GM12878 (cell line): ENCODE data around the gene TRPT1.

Source experiments
- CHD4 ChIP-seq: fragments of 200-600 bp; sonication (generic); IDR thresholded peaks from 2 replicates; pipeline ENCODE4 v1.6.1; 2016; ENCODE audit warnings: mild to moderate bottlenecking
- CTCF ChIP-seq, 3 experiments: IDR thresholded peaks in 2 of 3; conservative IDR thresholded peaks in 1 of 3; 2 replicates each; pipeline ENCODE4 v1.5.1; 2011; ENCODE audit warnings: low read depth in 3 of 3, low read length in 3 of 3, mild to moderate bottlenecking in 3 of 3, control low read depth in 2 of 3, moderate library complexity in 2 of 3, inconsistent platforms in 1 of 3, mixed read lengths in 1 of 3; ENCODE audit not compliant: control insufficient read depth in 2 of 3, insufficient read depth in 1 of 3; ENCODE audit errors: extremely low read depth in 1 of 3
- HDAC2 ChIP-seq: fragments of 200-600 bp; sonication (generic); IDR thresholded peaks from 2 replicates; pipeline ENCODE4 v1.6.1; 2017
- MYC ChIP-seq: IDR thresholded peaks from 2 replicates; pipeline ENCODE4 v1.6.1; 2011; ENCODE audit warnings: mild to moderate bottlenecking, low read length, moderate library complexity, inconsistent platforms; ENCODE audit not compliant: insufficient read depth, insufficient replicate concordance, insufficient read length, severe bottlenecking
- NKRF ChIP-seq: fragments of 450-650 bp; conservative IDR thresholded peaks from 2 replicates; pipeline ENCODE4 v1.6.1; 2017; ENCODE audit warnings: mild to moderate bottlenecking, moderate library complexity
- NRF1 ChIP-seq: conservative IDR thresholded peaks from 2 replicates; pipeline ENCODE4 v1.6.1; 2011; ENCODE audit warnings: mild to moderate bottlenecking, low read depth, low read length, improper control_type of control experiment
- POLR2A ChIP-seq: IDR thresholded peaks from 2 replicates; pipeline ENCODE4 v1.6.1; 2011; ENCODE audit warnings: low read depth, mild to moderate bottlenecking, low read length
- SIN3A ChIP-seq: IDR thresholded peaks from 2 replicates; pipeline ENCODE4 v1.6.1; 2012; ENCODE audit warnings: low read depth, low read length, improper control_type of control experiment
- SMC3 ChIP-seq: IDR thresholded peaks from 2 replicates; pipeline ENCODE4 v1.6.1; 2011; ENCODE audit warnings: low read length, improper control_type of control experiment, borderline replicate concordance
- SP1 ChIP-seq: IDR thresholded peaks from one replicate; pipeline ENCODE4 v1.6.1; 2011; ENCODE audit warnings: low read depth, low read length
- SUZ12 ChIP-seq: fragments of 200-600 bp; sonication (generic); IDR thresholded peaks from one replicate; pipeline ENCODE4 v1.6.1; 2018; ENCODE audit warnings: antibody characterized with exemption, mild to moderate bottlenecking; ENCODE audit not compliant: unreplicated experiment
- USF1 ChIP-seq: IDR thresholded peaks from 2 replicates; pipeline ENCODE4 v1.6.1; 2011; ENCODE audit warnings: borderline replicate concordance, low read depth, mild to moderate bottlenecking, moderate library complexity, mixed read lengths, low read length; ENCODE audit not compliant: insufficient read depth; ENCODE audit errors: extremely low read length
- ZBED1 ChIP-seq: IDR thresholded peaks from 2 replicates; pipeline ENCODE4 v1.6.1; 2016; ENCODE audit warnings: borderline replicate concordance

GRCh38 chr11:64218628-64219353 lies 7.2 kb downstream of the TRPT1 start:
- TF ChIP-seq HDAC2: no peak
- TF ChIP-seq POLR2A: no peak
- no peak for TF ChIP-seq SP1
- no peak for TF ChIP-seq CHD4
- TF ChIP-seq MYC: no peak
- no peak for TF ChIP-seq CTCF (IDR thresholded peaks at IDR 0.05 in 2 of 3, conservative IDR thresholded peaks at IDR 0.05 in 1 of 3; ENCODE audit: control insufficient read depth in 2 of 3, extremely low read depth in 1 of 3, insufficient read depth in 1 of 3, low read depth in 3 of 3, low read length in 3 of 3)
- no peak for TF ChIP-seq SIN3A
- TF ChIP-seq USF1: no peak
- TF ChIP-seq SUZ12: no peak
- TF ChIP-seq ZBED1: no peak
- TF ChIP-seq NRF1: no peak
- no peak for TF ChIP-seq NKRF
- TF ChIP-seq SMC3: no peak
